Dendritic cell treated with granulocyte-macrophage colony-stimulating factor and Interleukin-4, amounts not matched to agents 40 ng/mL and 50 ng/mL, for 4 days (primary cell): ENCODE data around the gene ARHGAP21.

Experiments used
- H3K27ac Mint-ChIP-seq: one replicate; pipeline ENCODE4 v1.8.0; 2022; ENCODE audit warnings: mild to moderate bottlenecking, mixed read lengths
- H3K27me3 Mint-ChIP-seq: one replicate; pipeline ENCODE4 v1.8.0; 2022; ENCODE audit warnings: mild to moderate bottlenecking, mixed read lengths
- H3K36me3 Mint-ChIP-seq: one replicate; pipeline ENCODE4 v1.8.0; 2022; ENCODE audit warnings: low read depth, mixed read lengths
- H3K4me1 Mint-ChIP-seq: one replicate; pipeline ENCODE4 v1.8.0; 2022; ENCODE audit warnings: low read depth, mixed read lengths
- H3K4me3 Mint-ChIP-seq: one replicate; pipeline ENCODE4 v1.8.0; 2022; ENCODE audit warnings: mild to moderate bottlenecking, moderate library complexity, mixed read lengths
- H3K9me3 Mint-ChIP-seq: one replicate; pipeline ENCODE4 v1.8.0; 2022; ENCODE audit warnings: mixed read lengths
- intact Hi-C: fragments of 100-400 bp; cut with micrococcal nuclease; formaldehyde crosslinking; loops from one replicate; pipeline ENCODE4 v1.15.0; 2022

The ARHGAP21 gene

GRCh38 chr10:24589265-24589664, 134.4 kb downstream of the ARHGAP21 start:
- peaks cover 95% of the 10 kb centered on the region for H3K36me3 Mint-ChIP-seq
- H3K9me3 Mint-ChIP-seq, result no peaks in the 10 kb centered on the region
- no peaks in the 10 kb centered on the region for H3K27me3 Mint-ChIP-seq
- no peak overlapping the region for H3K27ac Mint-ChIP-seq
- intact Hi-C loops, result no loop called here
- H3K4me3 Mint-ChIP-seq, result no peak overlapping the region
- H3K4me1 Mint-ChIP-seq, result no peaks in the 10 kb centered on the region

DNA sequence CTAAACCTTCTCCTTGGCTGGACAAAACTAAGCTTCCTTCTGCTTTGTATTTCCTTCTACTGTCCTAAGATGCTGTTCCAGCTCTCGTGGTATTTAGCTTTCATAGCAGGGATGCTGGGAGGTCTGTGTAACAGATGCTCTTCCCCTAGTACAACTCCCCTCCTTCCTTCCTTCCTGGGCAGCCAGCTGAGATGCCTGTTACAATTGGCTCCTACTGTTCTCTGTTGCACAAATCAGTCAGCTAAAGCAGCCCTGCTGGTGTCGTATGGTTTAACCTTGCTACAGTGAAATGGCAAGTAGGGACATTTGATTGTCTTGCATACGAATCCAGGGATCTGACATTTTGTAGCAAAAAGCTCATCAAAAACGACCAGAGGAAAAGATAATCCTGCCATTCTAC, 143.8 kb downstream of the ARHGAP21 start:
- Mint-ChIP-seq H3K27me3 (peaks cover 2% of the 10 kb centered on the region), H3K36me3 (peaks cover 16% of the 10 kb centered on the region), H3K4me1 (no peaks in the 10 kb centered on the region), H3K27ac (no peak overlapping the region), H3K9me3 (no peaks in the 10 kb centered on the region), H3K4me3 (no peak overlapping the region)
- intact Hi-C loops, result no loop called here

DNA sequence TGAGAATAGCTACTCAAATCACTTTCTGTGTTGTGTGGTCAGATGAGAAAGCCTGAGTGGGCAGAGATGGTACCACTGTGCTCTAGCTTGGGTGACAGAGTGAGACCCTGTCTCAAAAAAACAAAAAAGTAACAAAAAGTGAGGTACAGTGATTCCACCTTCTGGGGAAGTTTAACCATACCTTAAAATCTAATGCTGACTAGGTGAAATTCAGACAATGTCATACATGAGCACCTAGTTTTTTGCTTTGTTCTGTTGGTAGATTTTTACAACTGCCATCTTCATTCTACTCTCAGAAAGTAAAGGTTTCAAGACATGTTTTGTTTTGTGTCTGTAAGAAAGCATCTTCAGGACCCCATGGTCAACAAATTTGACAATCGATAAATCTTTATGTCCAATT, 144.2 kb downstream of the ARHGAP21 start:
- Mint-ChIP-seq H3K27me3 (peaks cover 2% of the 10 kb centered on the region), H3K4me3 (no peak overlapping the region), H3K36me3 (peaks cover 11% of the 10 kb centered on the region), H3K4me1 (no peaks in the 10 kb centered on the region), H3K9me3 (no peaks in the 10 kb centered on the region), H3K27ac (no peak overlapping the region)
- intact Hi-C loops, result no loop called here

DNA sequence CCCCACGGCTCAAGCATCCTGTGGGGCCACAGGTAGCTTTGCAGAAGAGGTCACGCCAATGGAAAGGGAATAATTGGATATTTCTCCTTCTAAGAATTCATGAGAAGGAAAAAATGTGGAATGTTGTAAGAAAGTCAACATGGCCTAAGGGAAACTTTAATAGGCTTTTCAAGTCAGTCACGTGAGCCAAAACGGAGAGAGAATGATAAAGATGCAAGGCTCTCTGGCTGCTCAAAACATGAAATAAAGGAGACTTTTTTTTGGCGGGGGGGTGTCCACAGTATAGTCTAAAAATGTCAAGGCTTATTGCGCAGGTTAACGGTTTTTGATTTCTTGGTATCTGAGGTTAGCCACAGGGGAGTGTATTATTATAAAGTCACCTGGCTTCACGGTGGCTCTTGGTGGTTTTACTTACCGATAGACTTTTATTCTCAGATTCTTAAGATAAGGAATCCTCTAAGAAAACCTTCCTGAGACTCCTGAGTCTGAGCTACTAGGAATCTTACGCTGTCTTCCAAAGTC, 148.1 kb downstream of the ARHGAP21 start:
- Mint-ChIP-seq H3K4me3 (no peak overlapping the region), H3K36me3 (no peaks in the 10 kb centered on the region), H3K4me1 (no peaks in the 10 kb centered on the region), H3K27me3 (peaks cover 2% of the 10 kb centered on the region), H3K27ac (no peak overlapping the region), H3K9me3 (no peaks in the 10 kb centered on the region)
- intact Hi-C loops, result no loop called here

GRCh38 chr10:24574578-24575155, 149.0 kb downstream of the ARHGAP21 start:
- Mint-ChIP-seq H3K27me3 (peaks cover 2% of the 10 kb centered on the region), H3K4me1 (no peaks in the 10 kb centered on the region), H3K4me3 (no peak overlapping the region), H3K36me3 (no peaks in the 10 kb centered on the region), H3K27ac (no peak overlapping the region), H3K9me3 (no peaks in the 10 kb centered on the region)
- intact Hi-C loops, result no loop called here

GRCh38 chr10:24574161-24574560, 149.5 kb downstream of the ARHGAP21 start:
- Mint-ChIP-seq H3K36me3 (no peaks in the 10 kb centered on the region), H3K27me3 (peaks cover 2% of the 10 kb centered on the region), H3K4me3 (no peak overlapping the region), H3K27ac (no peak overlapping the region), H3K4me1 (no peaks in the 10 kb centered on the region), H3K9me3 (no peaks in the 10 kb centered on the region)
- intact Hi-C loops, result no loop called here

- Mint-ChIP-seq H3K27me3 (peaks cover 2% of the 10 kb centered on the region), H3K9me3 (no peaks in the 10 kb centered on the region), H3K27ac (no peak overlapping the region), H3K4me1 (no peaks in the 10 kb centered on the region), H3K36me3 (no peaks in the 10 kb centered on the region), H3K4me3 (no peak overlapping the region)
- intact Hi-C loops, result no loop called here
These were observed 151.7 kb downstream of the ARHGAP21 start for GRCh38 chr10:24571870-24572450.

GRCh38 chr10:24570658-24571426, 152.8 kb downstream of the ARHGAP21 start:
- no peak overlapping the region for H3K4me3 Mint-ChIP-seq
- no peak overlapping the region for H3K27ac Mint-ChIP-seq
- no peaks in the 10 kb centered on the region for H3K36me3 Mint-ChIP-seq
- intact Hi-C loops, result no loop called here
- no peaks in the 10 kb centered on the region for H3K4me1 Mint-ChIP-seq
- no peaks in the 10 kb centered on the region for H3K9me3 Mint-ChIP-seq
- no peaks in the 10 kb centered on the region for H3K27me3 Mint-ChIP-seq

DNA sequence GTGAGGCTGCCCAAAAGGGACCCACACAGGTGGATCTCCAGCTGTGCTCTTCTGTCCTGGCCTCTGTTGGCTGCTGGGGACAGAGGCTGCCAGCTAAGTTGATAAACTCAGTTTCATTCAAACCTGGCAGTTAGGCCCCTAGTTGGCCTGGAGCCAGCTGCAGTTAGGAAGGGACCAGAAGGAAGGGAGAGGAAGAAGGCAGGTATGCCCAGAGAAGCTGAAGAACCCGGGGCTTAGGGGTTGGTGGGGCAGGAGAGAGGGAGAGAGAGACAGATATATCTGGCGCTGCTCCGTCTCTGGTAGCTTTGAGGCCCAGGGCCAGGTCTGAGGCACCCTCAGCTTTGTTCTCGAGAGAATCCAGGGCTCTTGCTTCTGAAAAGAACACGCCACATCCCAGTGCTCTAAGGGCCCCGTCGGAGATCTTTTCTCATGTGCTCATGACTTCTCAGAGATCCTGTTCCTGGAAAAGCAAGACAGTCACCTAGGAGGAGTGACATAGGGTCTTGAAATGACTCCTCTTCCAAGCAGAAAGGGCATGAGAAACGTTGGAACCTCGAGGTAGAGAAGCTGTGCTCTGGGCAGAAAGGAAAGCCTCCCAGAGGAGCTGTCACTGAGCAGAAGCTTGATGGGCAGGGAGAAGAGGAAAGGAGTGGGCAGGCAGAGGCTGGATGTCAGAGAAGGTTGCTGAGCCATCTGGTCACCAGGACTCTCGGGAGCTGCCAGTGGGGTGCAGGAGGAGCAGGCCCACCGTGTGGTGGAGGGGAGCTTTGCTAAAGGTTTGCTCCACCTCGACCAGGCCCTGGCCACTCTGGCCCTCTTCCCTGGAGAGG, 153.6 kb downstream of the ARHGAP21 start:
- Mint-ChIP-seq H3K27ac (no peak overlapping the region), H3K27me3 (no peaks in the 10 kb centered on the region), H3K4me1 (no peaks in the 10 kb centered on the region), H3K36me3 (no peaks in the 10 kb centered on the region), H3K4me3 (no peak overlapping the region), H3K9me3 (no peaks in the 10 kb centered on the region)
- intact Hi-C loops, result no loop called here

DNA sequence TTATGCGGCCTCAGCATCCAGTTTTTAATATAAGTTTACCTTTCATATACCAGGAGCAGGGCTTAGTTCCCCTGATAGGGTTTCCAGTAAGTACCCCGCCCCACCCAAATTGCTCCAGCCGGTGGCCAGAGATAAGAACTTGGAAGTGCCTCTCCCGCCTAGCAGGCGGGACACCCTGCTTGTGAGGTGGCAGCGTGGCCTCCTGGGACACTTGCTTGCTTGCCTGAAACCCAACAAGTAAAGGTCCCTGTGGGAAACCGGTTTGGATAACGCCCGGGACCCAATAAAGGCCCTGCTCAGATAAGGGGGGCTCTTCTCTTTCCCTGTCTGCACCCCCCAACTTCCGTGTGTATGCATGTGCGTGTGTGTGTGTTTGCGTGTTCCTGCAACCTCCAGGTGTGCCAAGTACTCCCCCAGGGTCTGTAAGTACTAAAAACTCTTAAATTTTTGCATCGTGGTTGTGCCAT, 154.3 kb downstream of the ARHGAP21 start:
- intact Hi-C loops, result no loop called here
- H3K4me1 Mint-ChIP-seq, result no peaks in the 10 kb centered on the region
- no peak overlapping the region for H3K4me3 Mint-ChIP-seq
- no peaks in the 10 kb centered on the region for H3K36me3 Mint-ChIP-seq
- H3K27ac Mint-ChIP-seq, result no peak overlapping the region
- no peaks in the 10 kb centered on the region for H3K27me3 Mint-ChIP-seq
- H3K9me3 Mint-ChIP-seq, result no peaks in the 10 kb centered on the region

DNA sequence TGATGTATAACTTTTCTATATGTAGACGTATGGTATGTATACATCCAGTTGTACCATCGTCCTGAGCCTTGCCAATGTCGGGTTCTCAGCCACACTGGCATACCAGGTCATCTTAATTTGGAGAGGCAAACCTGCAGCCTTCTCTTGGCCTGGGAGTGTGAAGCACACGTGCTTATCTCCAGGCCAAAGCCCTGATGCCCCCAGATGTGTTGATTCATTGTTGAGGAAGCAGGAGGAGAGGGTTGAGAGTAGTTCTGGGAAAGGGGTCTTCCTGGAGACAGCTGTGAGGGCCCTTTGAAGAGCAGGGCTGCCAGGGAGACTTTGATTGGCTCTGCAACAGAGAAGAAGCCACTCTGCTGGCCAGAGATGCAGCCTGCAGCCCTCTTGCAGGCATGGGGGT, 155.6 kb downstream of the ARHGAP21 start:
- Mint-ChIP-seq H3K36me3 (no peaks in the 10 kb centered on the region), H3K27me3 (no peaks in the 10 kb centered on the region), H3K27ac (no peak overlapping the region), H3K4me3 (no peak overlapping the region), H3K4me1 (no peaks in the 10 kb centered on the region), H3K9me3 (no peaks in the 10 kb centered on the region)
- intact Hi-C loops, result no loop called here

GRCh38 chr10:24561453-24561852, 162.2 kb downstream of the ARHGAP21 start:
- no peaks in the 10 kb centered on the region for H3K9me3 Mint-ChIP-seq
- H3K36me3 Mint-ChIP-seq, result no peaks in the 10 kb centered on the region
- peaks cover 9% of the 10 kb centered on the region for H3K4me1 Mint-ChIP-seq
- intact Hi-C loops, result no loop called here
- H3K27ac Mint-ChIP-seq, result no peak overlapping the region
- H3K27me3 Mint-ChIP-seq, result no peaks in the 10 kb centered on the region
- H3K4me3 Mint-ChIP-seq, result no peak overlapping the region

- Mint-ChIP-seq H3K4me3 (no peak overlapping the region), H3K27me3 (no peaks in the 10 kb centered on the region), H3K4me1 (peaks cover 9% of the 10 kb centered on the region), H3K36me3 (no peaks in the 10 kb centered on the region), H3K27ac (no peak overlapping the region), H3K9me3 (peaks cover 8% of the 10 kb centered on the region)
- intact Hi-C loops, result no loop called here
These were observed 166.6 kb downstream of the ARHGAP21 start for GRCh38 chr10:24556750-24557742.
